Motor neuron (in vitro differentiated cells): Measurements from ENCODE around the gene SCFD2. TPM values are rescaled to one million over a fixed set of nuclear protein-coding genes. Genes with fewer than 3 reads are reported as not detected.
"Not testable (repeated sequence)": the region's sequence is repeated elsewhere in the genome, so short reads cannot be mapped to it uniquely, and the experiment has no call there.

Source experiments
- ATAC-seq, 8 experiments: fragments of 200-7000 bp; cut with Tn5 transposase; replicated peaks in 6 of 8; 2 replicates each; pipeline ENCODE4 v1.8.0; 2021; ENCODE audit warnings: mild to moderate bottlenecking in 8 of 8, moderate library complexity in 8 of 8
- H3K27ac ChIP-seq, 2 donors: fragments of 250-450 bp; sonication (Bioruptor Pico); 2 replicates each; pipeline ENCODE4 v1.9.0; 2021; ENCODE audit warnings: antibody characterized with exemption in 2 of 2, mild to moderate bottlenecking in 2 of 2, moderate library complexity in 1 of 2
- H3K4me1 ChIP-seq, 2 donors: fragments of 250-450 bp; sonication (Bioruptor Pico); replicated peaks in 1 of 2; 2 replicates each; pipeline ENCODE4 v1.6.1; 2021; ENCODE audit warnings: antibody characterized with exemption in 2 of 2, mild to moderate bottlenecking in 2 of 2, moderate library complexity in 1 of 2
- H3K4me3 ChIP-seq, 5 donors: fragments of 250-450 bp; sonication (Bioruptor Pico); 2 replicates each; pipeline ENCODE4 v1.9.0; 2021; ENCODE audit warnings: antibody characterized with exemption in 5 of 5, mild to moderate bottlenecking in 5 of 5, moderate library complexity in 4 of 5
- WGBS, 10 experiments: fragments of 450-650 bp; shearing (Covaris generic); methylation state at CpG; one replicate each; pipeline ENCODE4 v1.0.0; 2022; 5-methylcytosine and 5-hydroxymethylcytosine counted together
- in situ Hi-C, 9 experiments: fragments of 400-800 bp; cut with MboI; loops; one replicate each; pipeline ENCODE4 v1.15.0; 2021; ENCODE audit warnings: low sequenced_read_pairs in 9 of 9, low pct_unique_long_range_greater_than_20kb in 2 of 9; ENCODE audit not compliant: unreplicated experiment in 9 of 9
- total RNA-seq, 8 experiments: library from RNA; unstranded; fragments of 300-600 nt; gene quantifications; 2 replicates each; pipeline versions ENCODE4 v1.2.3 to v1.2.4, GENCODE V29; 2022

SCFD2 gene
- total RNA-seq, 8 experiments from 2014 or later = 9.0 to 40.3 (median 21.1) TPM

DNA sequence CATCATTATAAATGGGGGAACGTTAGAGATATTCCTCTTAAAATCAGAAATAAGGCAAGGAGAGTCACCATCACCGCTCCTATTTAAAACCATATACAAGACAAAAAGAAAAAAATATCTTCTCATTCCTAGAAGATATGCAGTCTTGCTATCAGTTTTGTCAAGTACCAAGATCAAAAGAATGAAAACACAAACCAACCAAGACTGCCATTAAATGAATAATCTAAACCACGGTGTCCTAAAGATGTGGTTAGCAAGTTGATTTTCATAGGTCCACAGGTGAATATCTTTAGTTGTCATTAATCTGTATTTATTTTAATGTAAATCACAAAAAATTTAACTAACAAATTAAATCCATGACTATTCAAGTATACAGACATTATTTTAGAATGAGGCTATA lies 39.3 kb downstream of the SCFD2 start:
- WGBS, 10 experiments = 85 to 100% (median 93%) methylated on average over 1 to 3 of the region's 3 CpGs
- Histone ChIP-seq H3K27ac (no peak overlapping the region), H3K4me3 (no peak overlapping the region), H3K4me1 (no peaks in the 10 kb centered on the region)
- in situ Hi-C loops = no loop called here
- no peak for ATAC-seq

DNA sequence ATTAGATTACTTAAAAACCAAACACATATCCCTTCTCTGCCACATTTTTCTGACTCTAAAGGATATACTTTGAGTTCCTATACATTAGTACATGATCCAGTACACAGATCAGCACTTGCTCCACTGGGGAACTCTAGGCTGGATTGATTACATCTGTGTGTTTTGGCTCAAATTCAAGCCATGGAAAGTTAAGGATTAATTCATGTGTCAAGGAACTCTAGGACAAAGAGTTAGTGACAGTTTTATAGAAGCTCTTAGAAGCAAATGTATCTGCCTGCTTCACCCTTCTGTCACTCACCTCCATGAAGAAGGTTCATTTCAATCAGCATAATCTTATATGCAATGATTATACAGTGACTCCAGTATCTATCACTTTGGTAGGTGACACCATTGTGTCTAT lies 43.2 kb downstream of the SCFD2 start:
- Histone ChIP-seq H3K27ac (no peak overlapping the region), H3K4me1 (no peaks in the 10 kb centered on the region), H3K4me3 (no peak overlapping the region)
- in situ Hi-C loops = loop anchor here in 1 of 9 experiments (25.0 kb wide), 1 partner anchor 110 kb away; no protein-coding TSS in a partner anchor
- ATAC-seq = no peak

DNA sequence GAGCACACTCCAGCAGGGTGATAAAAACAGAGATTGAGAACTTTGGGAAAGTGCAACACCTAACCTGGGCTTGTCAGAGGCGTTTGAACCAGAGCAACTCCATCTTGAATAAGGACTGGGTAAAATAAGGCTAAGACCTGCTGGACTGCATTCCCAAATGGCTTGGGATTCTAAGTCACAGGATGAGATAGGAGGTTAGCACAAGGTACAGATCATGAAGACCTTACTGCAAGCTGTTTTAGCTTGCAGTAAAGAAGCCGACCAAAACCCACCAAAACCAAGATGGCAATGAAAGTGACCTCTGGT lies 43.9 kb downstream of the SCFD2 start:
- no peak overlapping the region for H3K27ac ChIP-seq
- no peak overlapping the region for H3K4me3 ChIP-seq

GRCh38 chr4:53321151-53321983 lies 44.5 kb downstream of the SCFD2 start:
- H3K4me3 ChIP-seq = no peak overlapping the region
- in situ Hi-C loops = loop anchor here in 1 of 9 experiments (25.0 kb wide), 1 partner anchor 109 kb away; no protein-coding TSS in a partner anchor
- H3K4me1 ChIP-seq = no peaks in the 10 kb centered on the region
- ATAC-seq = peak in 7 of 8 experiments; percentile 36 to 83 (median 80)
- 0 to 81% (median 53%) methylated on average over 1 to 3 of the region's 3 CpGs; no CpG with 5 or more reads in 2 of the 10 experiments for WGBS, 10 experiments
- H3K27ac ChIP-seq = no peak overlapping the region

More for the DNA sequence above, 43.9 kb downstream of the SCFD2 start:
- H3K4me1 ChIP-seq = no peaks in the 10 kb centered on the region
- WGBS, 10 experiments = 67 to 100% (median 86%) methylated on average over 1 to 2 of the region's 2 CpGs; no CpG with 5 or more reads in 5 of the 10 experiments
- in situ Hi-C loops = loop anchor here in 1 of 9 experiments (25.0 kb wide), 1 partner anchor 110 kb away; no protein-coding TSS in a partner anchor
- ATAC-seq = peak in 1 of 8 experiments; percentile 20

GRCh38 chr4:53315300-53315699 lies 50.6 kb downstream of the SCFD2 start:
- Histone ChIP-seq H3K4me1 (no peaks in the 10 kb centered on the region), H3K4me3 (no peak overlapping the region), H3K27ac (no peak overlapping the region)
- in situ Hi-C loops = loop anchor here in 1 of 9 experiments (25.0 kb wide), 1 partner anchor 103 kb away; no protein-coding TSS in a partner anchor
- WGBS, 10 experiments = 60 to 100% (median 80%) methylated on average over 1 of the region's 1 CpG; no CpG with 5 or more reads in 1 of the 10 experiments
- no peak for ATAC-seq

DNA sequence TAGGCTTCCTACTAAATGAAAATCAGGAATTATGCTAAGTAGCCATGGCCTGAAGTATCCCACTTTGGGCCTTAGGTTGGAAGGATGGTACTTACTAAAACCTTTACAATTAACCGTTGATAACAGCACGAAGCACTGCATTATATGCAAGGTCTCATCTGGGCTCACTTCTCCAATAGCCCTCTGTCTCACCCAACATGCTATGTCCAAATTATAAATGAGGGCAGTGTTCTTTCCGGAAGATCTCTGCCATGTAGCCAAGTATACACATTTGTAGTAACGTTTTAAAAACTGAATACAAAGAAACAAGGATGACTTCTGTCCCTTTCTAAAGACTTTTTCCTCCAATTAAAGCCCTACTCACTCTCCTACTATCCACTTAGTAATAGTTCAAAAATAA lies 51.6 kb downstream of the SCFD2 start:
- 29 to 97% (median 86%) methylated on average over 1 to 4 of the region's 4 CpGs; no CpG with 5 or more reads in 2 of the 10 experiments for WGBS, 10 experiments
- in situ Hi-C loops = loop anchor here in 1 of 9 experiments (25.0 kb wide), 1 partner anchor 102 kb away; no protein-coding TSS in a partner anchor
- H3K4me1 ChIP-seq = no peaks in the 10 kb centered on the region
- ATAC-seq = no peak
- H3K27ac ChIP-seq = no peak overlapping the region
- no peak overlapping the region for H3K4me3 ChIP-seq

- 50 to 100% (median 74%) methylated on average over 1 to 3 of the region's 3 CpGs; no CpG with 5 or more reads in 1 of the 10 experiments for WGBS, 10 experiments
- no peak overlapping the region for H3K4me3 ChIP-seq
- H3K4me1 ChIP-seq = no peaks in the 10 kb centered on the region
- no peak for ATAC-seq
- no peak overlapping the region for H3K27ac ChIP-seq
- in situ Hi-C loops = loop anchor here in 1 of 9 experiments (25.0 kb wide), 1 partner anchor 101 kb away; no protein-coding TSS in a partner anchor
These were observed 52.4 kb downstream of the SCFD2 start for GRCh38 chr4:53313510-53313909.

GRCh38 chr4:53309321-53310040 lies 56.4 kb downstream of the SCFD2 start:
- ATAC-seq = no peak
- H3K4me3 ChIP-seq = no peak overlapping the region
- H3K27ac ChIP-seq = no peak overlapping the region
- in situ Hi-C loops = loop anchor here in 1 of 9 experiments (25.0 kb wide), 1 partner anchor 97 kb away; no protein-coding TSS in a partner anchor
- 37 to 100% (median 89%) methylated on average over 2 to 4 of the region's 4 CpGs for WGBS, 10 experiments
- H3K4me1 ChIP-seq = no peaks in the 10 kb centered on the region

DNA sequence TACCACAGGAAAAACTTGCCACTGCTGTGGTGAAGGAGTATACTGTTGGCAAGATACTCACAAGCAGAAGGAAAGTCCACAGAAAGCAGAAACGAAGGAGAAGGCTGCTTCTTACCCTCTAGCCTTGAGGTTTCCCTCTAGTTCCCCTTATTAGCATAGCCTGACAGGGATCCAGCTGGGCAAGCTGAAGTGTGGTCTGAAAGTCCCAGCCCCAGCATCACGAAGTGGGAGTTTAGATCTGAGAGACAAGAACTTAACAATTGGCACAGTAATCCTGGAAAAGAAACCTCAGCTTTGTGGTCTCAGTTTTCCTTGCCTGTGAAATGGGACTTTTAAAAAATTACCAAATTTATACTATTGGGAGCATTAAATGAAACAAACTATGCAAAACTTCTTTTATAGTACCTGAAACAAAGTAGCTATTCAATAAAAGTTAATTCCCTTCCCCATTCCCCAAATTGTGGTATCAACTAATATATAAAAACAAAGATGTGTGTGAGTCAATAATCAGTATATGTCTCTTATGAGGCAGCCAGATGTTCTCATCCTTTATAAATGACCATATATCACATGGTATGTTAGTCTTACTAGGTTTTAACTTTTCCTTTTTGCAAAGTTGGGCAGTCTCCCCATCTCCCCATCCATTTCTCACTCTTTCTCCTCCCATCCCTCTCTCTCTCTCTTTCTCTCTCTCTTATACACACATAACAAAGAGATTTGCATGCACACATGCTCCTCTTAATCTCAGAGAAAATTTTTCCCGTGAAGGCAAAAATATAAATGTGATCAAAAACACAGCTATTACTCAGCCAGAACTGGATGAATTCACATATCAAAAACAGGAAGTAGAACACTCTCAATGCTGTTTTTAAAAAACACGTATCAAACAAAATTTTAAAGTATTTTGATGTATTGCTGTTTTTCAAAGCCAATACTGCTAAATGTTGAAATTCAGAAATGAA lies 57.8 kb downstream of the SCFD2 start:
- WGBS, 10 experiments = 4 to 80% (median 60%) methylated on average over 2 to 4 of the region's 4 CpGs; no CpG with 5 or more reads in 1 of the 10 experiments
- Histone ChIP-seq H3K4me3 (no peak overlapping the region), H3K4me1 (no peaks in the 10 kb centered on the region), H3K27ac (no peak overlapping the region)
- in situ Hi-C loops = loop anchor here in 1 of 9 experiments (25.0 kb wide), 1 partner anchor 96 kb away; no protein-coding TSS in a partner anchor
- ATAC-seq = no peak

- Histone ChIP-seq H3K4me1 (no peaks in the 10 kb centered on the region), H3K27ac (no peak overlapping the region), H3K4me3 (no peak overlapping the region)
- peak in 1 of 8 experiments; percentile 33 for ATAC-seq
- in situ Hi-C loops = loop anchor here in 1 of 9 experiments (25.0 kb wide), 1 partner anchor 95 kb away; no protein-coding TSS in a partner anchor
- 86 to 100% (median 96%) methylated on average over 1 of the region's 1 CpG; no CpG with 5 or more reads in 6 of the 10 experiments for WGBS, 10 experiments
These were observed 58.7 kb downstream of the SCFD2 start for GRCh38 chr4:53307210-53307609.

DNA sequence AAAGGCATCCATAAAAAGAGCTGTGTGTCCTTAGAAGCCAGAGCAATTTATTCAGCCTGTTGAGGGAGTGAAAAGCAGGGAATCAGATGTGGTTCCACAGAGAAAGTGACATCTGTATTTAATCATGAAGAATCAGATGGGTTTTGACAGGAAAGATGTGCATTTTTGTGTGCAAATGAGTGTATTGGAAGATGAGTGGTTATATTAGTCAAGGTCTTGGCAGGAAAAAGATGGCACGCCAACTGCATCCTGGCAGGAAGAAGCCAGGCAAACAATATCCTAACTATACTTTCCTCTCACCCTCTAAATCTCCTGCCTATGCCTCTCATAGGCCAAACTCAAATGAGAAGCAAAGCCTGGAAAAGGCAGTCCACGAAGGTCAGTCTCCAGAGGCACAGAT lies 59.1 kb downstream of the SCFD2 start:
- peak in 2 of 8 experiments; percentile 60 to 74 for ATAC-seq
- in situ Hi-C loops = loop anchor here in 1 of 9 experiments (25.0 kb wide), 1 partner anchor 94 kb away; no protein-coding TSS in a partner anchor
- WGBS, 10 experiments = 0 to 100% (median 0%) methylated on average over 1 to 2 of the region's 2 CpGs; no CpG with 5 or more reads in 5 of the 10 experiments

GRCh38 chr4:53292209-53292608 lies 73.7 kb downstream of the SCFD2 start:
- H3K4me3 ChIP-seq, ATAC-seq, H3K27ac ChIP-seq, in situ Hi-C loops, H3K4me1 ChIP-seq: not testable (repeated sequence)

More for the DNA sequence above, 59.1 kb downstream of the SCFD2 start:
- H3K4me1 ChIP-seq = no peaks in the 10 kb centered on the region
- H3K27ac ChIP-seq = no peak overlapping the region
- no peak overlapping the region for H3K4me3 ChIP-seq
